ENCODE measurements around the gene ZNF878. TPM values are rescaled to one million over a fixed set of nuclear protein-coding genes. Genes with fewer than 3 reads are reported as not detected.

The ZNF878 gene
- total RNA-seq, 1 experiment from 2014 or later, result 0.46 TPM

GRCh38 chr19:12015015-12015752 lies 37.6 kb downstream of the ZNF878 start:
- no TSS peak for BruUV-seq (replicated peaks)

GRCh38 chr19:12000152-12000981 lies 52.4 kb downstream of the ZNF878 start:
- CTCF ChIA-PET, result no interaction called here
- H3K4me2 ChIP-seq, result no peak overlapping the region
- H3K9me2 ChIP-seq (ENCODE audit: insufficient read depth), result no peaks in the 10 kb centered on the region
- TF ChIP-seq CTCF (conservative IDR thresholded peaks at IDR 0.05) (no peak), EZH2 (IDR thresholded peaks at IDR 0.05; ENCODE audit: low read depth) (no peak)
- POLR2A ChIA-PET (ENCODE audit: unreplicated experiment), result no interaction called here
- H3K27ac ChIP-seq, result no peak overlapping the region
- H3K27me3 ChIP-seq (ENCODE audit: insufficient read depth, low read depth), result no peaks in the 10 kb centered on the region
- no TSS peak for BruUV-seq (replicated peaks)
- intact Hi-C loops (cut with micrococcal nuclease; ENCODE audit: unreplicated experiment), result no loop called here
- no peaks in the 10 kb centered on the region for H3K4me1 ChIP-seq (replicated peaks; ENCODE audit: insufficient read depth)
- H3K79me2 ChIP-seq (ENCODE audit: low read depth), result no peaks in the 10 kb centered on the region
- no peaks in the 10 kb centered on the region for H3F3A ChIP-seq (ENCODE audit: insufficient read depth, low read depth)
- DNase-seq, result no peak
- H3K36me3 ChIP-seq (ENCODE audit: low read depth), result no peaks in the 10 kb centered on the region
- no peaks in the 10 kb centered on the region for H3K9me3 ChIP-seq (ENCODE audit: insufficient read depth, low read depth)
- no peak overlapping the region for H2AFZ ChIP-seq
- no peaks in the 10 kb centered on the region for H4K20me1 ChIP-seq (ENCODE audit: insufficient read depth)
- H3K4me3 ChIP-seq, result no peak overlapping the region

More at GRCh38 chr19:12015015-12015752, 37.6 kb downstream of the ZNF878 start:
- TF ChIP-seq EZH2 (IDR thresholded peaks at IDR 0.05; ENCODE audit: low read depth), result no peak
- TF ChIP-seq CTCF (conservative IDR thresholded peaks at IDR 0.05), result no peak
- Histone ChIP-seq H3K27me3 (ENCODE audit: insufficient read depth, low read depth) (no peaks in the 10 kb centered on the region), H3K4me3 (no peak overlapping the region), H3K36me3 (ENCODE audit: low read depth) (no peaks in the 10 kb centered on the region), H3F3A (ENCODE audit: insufficient read depth, low read depth) (no peaks in the 10 kb centered on the region), H2AFZ (no peak overlapping the region), H3K4me1 (replicated peaks; ENCODE audit: insufficient read depth) (no peaks in the 10 kb centered on the region), H3K4me2 (no peak overlapping the region), H3K9me3 (ENCODE audit: insufficient read depth, low read depth) (peaks cover 34% of the 10 kb centered on the region; the same call in 1 of the 2 replicates), H3K27ac (no peak overlapping the region), H3K9me2 (ENCODE audit: insufficient read depth) (no peaks in the 10 kb centered on the region), H4K20me1 (ENCODE audit: insufficient read depth) (no peaks in the 10 kb centered on the region), H3K79me2 (ENCODE audit: low read depth) (no peaks in the 10 kb centered on the region)
- ChIA-PET CTCF (no interaction called here), POLR2A (ENCODE audit: unreplicated experiment) (no interaction called here)
- intact Hi-C loops (cut with micrococcal nuclease; ENCODE audit: unreplicated experiment), result no loop called here
- DNase-seq, result no peak

- Histone ChIP-seq H3K27me3 (ENCODE audit: insufficient read depth, low read depth) (no peaks in the 10 kb centered on the region), H3K4me3 (no peak overlapping the region), H3K36me3 (ENCODE audit: low read depth) (no peaks in the 10 kb centered on the region), H3K79me2 (ENCODE audit: low read depth) (no peaks in the 10 kb centered on the region), H3K4me1 (replicated peaks; ENCODE audit: insufficient read depth) (no peaks in the 10 kb centered on the region), H4K20me1 (ENCODE audit: insufficient read depth) (no peaks in the 10 kb centered on the region), H3K9me2 (ENCODE audit: insufficient read depth) (no peaks in the 10 kb centered on the region), H2AFZ (no peak overlapping the region), H3K27ac (no peak overlapping the region), H3F3A (ENCODE audit: insufficient read depth, low read depth) (no peaks in the 10 kb centered on the region), H3K9me3 (ENCODE audit: insufficient read depth, low read depth) (no peaks in the 10 kb centered on the region), H3K4me2 (no peak overlapping the region)
- ChIA-PET CTCF (interaction anchor here (0.5 kb wide), 1 partner anchor 80 kb away, joined by 13 read pairs; no protein-coding TSS in a partner anchor), POLR2A (ENCODE audit: unreplicated experiment) (no interaction called here)
- intact Hi-C loops (cut with micrococcal nuclease; ENCODE audit: unreplicated experiment), result no loop called here
- TF ChIP-seq EZH2 (IDR thresholded peaks at IDR 0.05; ENCODE audit: low read depth) (no peak), CTCF (conservative IDR thresholded peaks at IDR 0.05) (no peak)
- BruUV-seq (replicated peaks), result no TSS peak
- no peak for DNase-seq
Observed at GRCh38 chr19:11995174-11995573, 57.6 kb downstream of the ZNF878 start.

Other genes with a start within 250 kb of the ZNF878 start
- gene ZNF440, start 238.7 kb downstream of the ZNF878 start, total RNA-seq (2021), result 12.5 and 13.1 TPM in 2 replicates
- gene ZNF439, start 204.2 kb downstream of the ZNF878 start, total RNA-seq (2021), result 0.83 and 1.2 TPM in 2 replicates
- 3.3 and 4.4 TPM in 2 replicates for gene ZNF69, start 165.2 kb downstream of the ZNF878 start, total RNA-seq (2021)
- gene ZNF700, start 127.9 kb downstream of the ZNF878 start, total RNA-seq (2021), result 7.6 and 7.8 TPM in 2 replicates
- gene ZNF763, start 87.9 kb downstream of the ZNF878 start, total RNA-seq (2021), result 0.55 and 0.83 TPM in 2 replicates
- gene ZNF433, start 17.3 kb downstream of the ZNF878 start, total RNA-seq (2021), result 2.6 and 3.1 TPM in 2 replicates
- 4.9 and 6.6 TPM in 2 replicates for gene ZNF844, start 11.8 kb upstream of the ZNF878 start, total RNA-seq (2021)
- gene ZNF20, start 87.4 kb upstream of the ZNF878 start, total RNA-seq (2021), result 2.9 and 8.6 TPM in 2 replicates
- gene ZNF625, start 103.8 kb upstream of the ZNF878 start, total RNA-seq (2021), result 5.7 and 6.4 TPM in 2 replicates
- gene ZNF136, start 110.1 kb upstream of the ZNF878 start, total RNA-seq (2021), result 5.3 and 6.2 TPM in 2 replicates
- 4.0 and 5.0 TPM in 2 replicates for gene ZNF44, start 241.9 kb upstream of the ZNF878 start, total RNA-seq (2021)